ENCODE measurements around the gene HSPG2.

Gene HSPG2

DNA sequence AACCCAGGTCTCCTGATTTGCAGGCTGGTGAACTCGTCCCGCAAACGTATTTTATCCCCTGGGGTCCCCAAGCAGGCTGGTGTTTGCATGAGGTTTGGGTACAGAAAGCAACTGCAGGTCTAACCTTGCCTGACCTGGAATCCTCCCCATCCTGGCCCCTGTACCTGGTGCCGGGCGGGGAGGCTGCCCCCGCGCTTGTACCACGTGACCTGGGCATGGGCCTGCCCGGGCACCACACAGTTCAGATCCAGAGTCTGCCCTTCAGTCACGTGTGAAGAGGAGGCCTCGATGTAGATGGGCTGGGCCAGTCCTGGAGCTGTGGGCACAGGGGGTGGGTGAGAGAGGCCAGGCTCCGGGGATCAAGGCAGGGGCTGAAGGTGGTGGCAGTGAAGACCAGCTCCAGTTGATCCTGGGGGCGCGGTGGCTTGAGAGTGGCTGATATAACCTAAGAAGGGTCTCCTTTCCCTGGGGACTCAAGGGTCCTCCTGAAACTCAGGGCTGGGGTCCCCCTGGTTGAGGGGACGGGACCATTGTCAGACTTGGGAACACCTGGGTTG, 94.4 kb downstream of the HSPG2 start:
- no peak overlapping the region for H3K4me3 ChIP-seq (ENCODE audit: severe bottlenecking)
- no peaks in the 10 kb centered on the region for H3K27me3 ChIP-seq (ENCODE audit: insufficient read depth, poor library complexity, severe bottlenecking)
- TF ChIP-seq, protein P1, sequence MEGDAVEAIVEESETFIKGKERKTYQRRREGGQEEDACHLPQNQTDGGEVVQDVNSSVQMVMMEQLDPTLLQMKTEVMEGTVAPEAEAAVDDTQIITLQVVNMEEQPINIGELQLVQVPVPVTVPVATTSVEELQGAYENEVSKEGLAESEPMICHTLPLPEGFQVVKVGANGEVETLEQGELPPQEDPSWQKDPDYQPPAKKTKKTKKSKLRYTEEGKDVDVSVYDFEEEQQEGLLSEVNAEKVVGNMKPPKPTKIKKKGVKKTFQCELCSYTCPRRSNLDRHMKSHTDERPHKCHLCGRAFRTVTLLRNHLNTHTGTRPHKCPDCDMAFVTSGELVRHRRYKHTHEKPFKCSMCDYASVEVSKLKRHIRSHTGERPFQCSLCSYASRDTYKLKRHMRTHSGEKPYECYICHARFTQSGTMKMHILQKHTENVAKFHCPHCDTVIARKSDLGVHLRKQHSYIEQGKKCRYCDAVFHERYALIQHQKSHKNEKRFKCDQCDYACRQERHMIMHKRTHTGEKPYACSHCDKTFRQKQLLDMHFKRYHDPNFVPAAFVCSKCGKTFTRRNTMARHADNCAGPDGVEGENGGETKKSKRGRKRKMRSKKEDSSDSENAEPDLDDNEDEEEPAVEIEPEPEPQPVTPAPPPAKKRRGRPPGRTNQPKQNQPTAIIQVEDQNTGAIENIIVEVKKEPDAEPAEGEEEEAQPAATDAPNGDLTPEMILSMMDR (IDR thresholded peaks at IDR 0.05; ENCODE audit: poor library complexity, severe bottlenecking), result no peak
- peaks cover 34% of the 10 kb centered on the region for H3K36me3 ChIP-seq (ENCODE audit: low read depth)
- H3K9me3 ChIP-seq (ENCODE audit: severe bottlenecking), result no peaks in the 10 kb centered on the region
- H3K4me1 ChIP-seq (ENCODE audit: insufficient read depth, poor library complexity, severe bottlenecking), result no peaks in the 10 kb centered on the region
- DNase-seq (ENCODE audit: low spot score) (no peak), ATAC-seq (ENCODE audit: low read depth) (no peak)
- H3K27ac ChIP-seq (ENCODE audit: poor library complexity, severe bottlenecking), result no peak overlapping the region

DNA sequence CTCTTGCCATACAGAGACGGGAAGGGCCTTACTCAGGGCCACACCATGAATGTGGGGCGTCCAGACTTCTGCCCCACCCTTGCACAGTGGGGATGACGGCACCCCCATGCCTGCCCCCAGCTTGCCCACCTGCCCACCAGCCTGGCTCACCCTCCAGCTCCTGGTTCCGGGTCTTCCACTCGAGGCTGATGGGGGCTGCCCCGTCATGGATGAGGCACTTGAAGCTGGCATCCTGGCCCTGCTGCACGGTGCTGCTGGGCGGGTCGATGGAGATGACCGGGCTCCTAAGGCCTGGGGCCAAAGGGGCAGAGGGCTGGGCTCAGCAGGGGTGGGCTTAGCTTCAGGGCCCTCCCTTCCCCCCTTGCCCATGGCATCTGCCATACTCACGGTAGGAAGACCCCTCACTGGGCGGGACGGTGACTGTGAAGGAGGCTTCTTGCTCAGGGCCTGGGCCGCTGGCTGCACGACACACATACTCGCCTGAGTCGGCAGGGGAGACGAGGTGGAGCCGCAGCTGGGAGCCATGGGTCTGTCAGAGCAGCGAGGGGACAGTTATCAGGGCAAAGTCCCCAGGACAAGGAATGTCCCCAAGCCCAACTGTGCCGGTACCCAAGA, 95.2 kb downstream of the HSPG2 start:
- TF ChIP-seq, protein P1 (IDR thresholded peaks at IDR 0.05; ENCODE audit: poor library complexity, severe bottlenecking), result no peak
- Histone ChIP-seq H3K36me3 (ENCODE audit: low read depth) (peaks cover 35% of the 10 kb centered on the region), H3K4me1 (ENCODE audit: insufficient read depth, poor library complexity, severe bottlenecking) (no peaks in the 10 kb centered on the region), H3K4me3 (ENCODE audit: severe bottlenecking) (no peak overlapping the region), H3K27ac (ENCODE audit: poor library complexity, severe bottlenecking) (no peak overlapping the region), H3K9me3 (ENCODE audit: severe bottlenecking) (no peaks in the 10 kb centered on the region), H3K27me3 (ENCODE audit: insufficient read depth, poor library complexity, severe bottlenecking) (no peaks in the 10 kb centered on the region)
- no peak for ATAC-seq (ENCODE audit: low read depth)
- DNase-seq (ENCODE audit: low spot score), result peak; percentile 66

DNA sequence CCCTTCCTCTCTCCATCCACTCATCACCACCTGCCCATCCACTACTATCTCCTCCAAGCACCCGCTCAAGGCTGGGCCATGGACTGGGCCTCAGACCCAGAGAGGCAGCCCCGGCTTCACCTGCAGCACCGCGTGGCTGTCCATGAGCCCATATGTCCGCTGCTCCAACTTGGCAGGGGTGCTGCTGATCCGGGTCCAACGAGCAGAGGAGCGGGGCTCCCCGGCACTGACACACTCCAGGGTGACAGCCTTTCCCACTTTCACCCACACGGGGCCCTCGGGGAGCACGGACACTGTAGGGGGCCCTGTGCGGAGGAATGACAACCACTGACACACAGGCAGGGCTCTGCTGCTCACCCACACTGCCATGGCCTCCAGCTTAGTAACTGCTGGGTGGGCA, 96.1 kb downstream of the HSPG2 start:
- H3K27me3 ChIP-seq (ENCODE audit: insufficient read depth, poor library complexity, severe bottlenecking), result no peaks in the 10 kb centered on the region
- TF ChIP-seq, protein P1 (IDR thresholded peaks at IDR 0.05; ENCODE audit: poor library complexity, severe bottlenecking), result no peak
- no peaks in the 10 kb centered on the region for H3K9me3 ChIP-seq (ENCODE audit: severe bottlenecking)
- no peaks in the 10 kb centered on the region for H3K4me1 ChIP-seq (ENCODE audit: insufficient read depth, poor library complexity, severe bottlenecking)
- H3K4me3 ChIP-seq (ENCODE audit: severe bottlenecking), result no peak overlapping the region
- ATAC-seq (ENCODE audit: low read depth) (no peak), DNase-seq (ENCODE audit: low spot score) (no peak)
- no peak overlapping the region for H3K27ac ChIP-seq (ENCODE audit: poor library complexity, severe bottlenecking)
- H3K36me3 ChIP-seq (ENCODE audit: low read depth), result peaks cover 36% of the 10 kb centered on the region

DNA sequence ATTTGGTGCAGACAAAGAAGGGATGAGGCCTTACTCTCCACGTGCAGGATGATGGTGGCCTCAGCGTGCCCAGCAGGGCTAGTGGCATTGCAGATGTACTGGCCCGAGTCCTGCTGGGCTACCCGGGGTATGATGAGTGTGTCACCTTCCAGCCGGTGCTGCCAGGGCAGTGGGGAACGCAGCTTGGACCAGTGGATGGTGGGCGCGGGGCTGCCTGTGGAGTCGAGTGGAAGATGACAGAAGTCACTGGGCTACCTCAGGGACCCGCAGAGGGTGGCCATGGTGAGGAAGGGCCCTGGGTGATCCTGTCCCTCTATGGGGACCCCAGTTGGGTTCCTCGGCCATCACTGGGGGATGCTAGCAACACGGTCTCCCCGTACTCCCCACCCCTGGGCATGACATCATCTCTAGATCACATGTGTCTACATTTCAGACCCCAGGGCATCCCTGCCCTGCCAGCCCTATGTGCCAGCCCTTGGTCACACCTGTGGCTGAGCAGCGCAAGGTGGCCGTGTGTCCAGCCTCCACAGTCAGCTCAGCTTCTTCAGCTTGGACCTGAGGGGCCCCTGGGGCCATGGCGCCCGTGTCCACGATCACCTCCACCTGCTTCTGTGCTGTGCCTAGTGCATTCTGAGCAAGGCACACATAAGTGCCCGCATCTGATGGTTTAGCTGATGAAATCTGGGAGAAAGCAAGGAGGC, 97.6 kb downstream of the HSPG2 start:
- TF ChIP-seq, protein P1 (IDR thresholded peaks at IDR 0.05; ENCODE audit: poor library complexity, severe bottlenecking), result no peak
- Histone ChIP-seq H3K4me1 (ENCODE audit: insufficient read depth, poor library complexity, severe bottlenecking) (no peaks in the 10 kb centered on the region), H3K27me3 (ENCODE audit: insufficient read depth, poor library complexity, severe bottlenecking) (no peaks in the 10 kb centered on the region), H3K9me3 (ENCODE audit: severe bottlenecking) (no peaks in the 10 kb centered on the region), H3K27ac (ENCODE audit: poor library complexity, severe bottlenecking) (no peak overlapping the region), H3K4me3 (ENCODE audit: severe bottlenecking) (no peak overlapping the region), H3K36me3 (ENCODE audit: low read depth) (peaks cover 36% of the 10 kb centered on the region)
- DNase-seq (ENCODE audit: low spot score) (peak; percentile 61), ATAC-seq (ENCODE audit: low read depth) (no peak)
